ENCODE results near the gene A4GNT.

GRCh38 chr3:138132239-138132638, at the start of gene A4GNT:
- TF ChIP-seq RAD21 (IDR thresholded peaks at IDR 0.05 in 1 of 2, conservative IDR thresholded peaks at IDR 0.05 in 1 of 2; ENCODE audit: low read depth in 2 of 2, low read length in 2 of 2) (no peak), TAF1 (IDR thresholded peaks at IDR 0.05; ENCODE audit: low read depth, low read length) (no peak), POLR2AphosphoS5 (IDR thresholded peaks at IDR 0.05; ENCODE audit: low read depth, low read length) (no peak), POLR2A (IDR thresholded peaks at IDR 0.05; ENCODE audit: control extremely low read depth in 1 of 2, low read depth in 2 of 2, low read length in 2 of 2) (no peak), BRCA1 (IDR thresholded peaks at IDR 0.05; ENCODE audit: low read depth, low read length) (no peak), EP300 (IDR thresholded peaks at IDR 0.05; ENCODE audit: borderline replicate concordance in 1 of 2, low read depth in 2 of 2, low read length in 2 of 2) (no peak), JUN (IDR thresholded peaks at IDR 0.05; ENCODE audit: low read depth, low read length) (no peak), ATF2 (IDR thresholded peaks at IDR 0.05; ENCODE audit: low read length) (no peak)

Data from H1 (cell line).